GM18505 (cell line): ENCODE measurements around the gene ACAN.

Experiments
- ATAC-seq: cut with Tn5 transposase; IDR thresholded peaks from one replicate; pipeline ENCODE4 v1.9.1; 2021; ENCODE audit not compliant: unreplicated experiment
- POLR2A ChIP-seq: IDR thresholded peaks from 4 replicates; pipeline ENCODE4 v1.6.1; 2011; ENCODE audit warnings: borderline replicate concordance; ENCODE audit not compliant: insufficient read depth, insufficient read length; ENCODE audit errors: extremely low read depth

Gene ACAN

DNA sequence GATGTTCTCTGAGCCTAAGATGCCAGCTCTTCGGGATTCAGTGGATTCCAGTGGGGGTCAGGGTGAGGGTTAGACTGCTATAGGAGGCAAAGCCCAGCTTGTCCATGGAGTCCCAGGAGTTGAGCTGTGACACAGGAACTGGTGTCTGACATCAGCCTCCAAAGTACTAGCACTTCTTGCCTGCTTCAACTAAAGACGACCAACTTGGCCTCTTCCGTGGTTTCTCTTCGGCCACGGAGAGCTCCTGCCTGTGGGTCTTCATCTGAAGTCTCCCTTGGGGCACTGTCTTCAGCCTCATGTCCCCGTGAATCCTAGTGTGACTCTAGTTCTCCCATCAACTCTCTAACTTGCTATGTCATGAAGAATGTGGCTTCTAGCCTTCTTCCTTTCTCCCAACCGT lies 12.8 kb upstream of the ACAN start:
- TF ChIP-seq POLR2A: no peak
- ATAC-seq: no peak

DNA sequence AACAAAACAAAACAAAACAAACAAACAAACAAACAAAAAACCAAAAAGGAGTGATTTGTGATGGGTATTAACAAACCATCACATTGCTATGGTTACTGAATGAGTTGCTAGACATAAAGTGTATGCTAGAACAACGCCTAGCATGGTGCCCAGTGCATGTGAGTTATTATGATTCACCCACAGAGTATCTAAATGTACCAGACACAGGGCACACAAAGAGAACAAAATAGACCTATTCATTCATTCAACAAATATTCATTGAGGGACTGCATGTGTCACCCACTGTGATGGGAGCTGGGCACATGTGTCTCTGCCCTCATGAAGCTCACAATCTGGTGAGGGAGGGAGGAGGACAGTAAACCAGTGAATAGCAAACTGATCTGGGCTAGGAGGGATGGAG lies 11.6 kb upstream of the ACAN start:
- no peak for TF ChIP-seq POLR2A
- ATAC-seq: no peak

DNA sequence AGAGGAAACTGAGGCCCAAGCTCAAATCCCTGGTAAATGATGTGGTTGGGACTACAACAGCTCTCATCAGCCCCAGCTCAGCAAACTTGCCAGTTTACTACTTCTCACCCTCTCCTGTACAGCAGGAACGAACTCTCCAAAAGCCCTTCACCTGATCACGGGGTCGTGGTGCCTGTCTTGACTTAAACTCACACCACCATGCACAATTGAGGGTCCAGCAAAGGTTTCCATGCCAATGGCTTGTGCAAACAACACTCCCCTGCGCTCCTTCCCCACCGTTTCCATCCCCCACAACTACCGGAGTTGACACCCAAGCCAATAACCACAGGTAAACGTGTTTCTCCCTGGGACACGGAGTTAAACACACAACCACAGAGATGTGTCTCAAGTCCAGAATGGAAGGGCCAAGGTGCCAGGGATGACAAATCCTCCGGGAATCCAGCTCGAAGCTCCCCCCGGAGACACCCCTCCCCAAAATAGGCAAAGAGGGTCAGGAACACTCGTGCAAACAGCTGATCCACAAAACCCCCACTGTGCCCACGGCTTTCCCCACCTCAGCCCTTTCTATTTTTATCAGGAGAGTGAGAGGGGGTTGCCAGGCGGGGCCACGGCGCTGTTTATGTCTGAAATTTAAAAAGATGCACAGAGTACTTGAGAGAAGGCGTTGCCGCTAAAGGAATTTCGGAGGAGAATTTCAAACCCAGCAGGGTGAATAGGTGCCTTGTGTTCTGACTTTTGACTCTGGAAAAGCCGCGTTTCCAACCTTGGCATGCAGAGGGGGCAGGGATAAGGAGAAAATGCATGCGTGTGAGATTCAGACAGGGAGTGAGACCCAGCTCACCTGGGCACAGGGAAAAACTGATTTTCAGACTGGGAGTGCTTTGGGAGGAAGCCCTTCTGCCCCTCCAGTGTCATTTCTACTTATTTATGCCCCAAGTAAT lies 10.6 kb upstream of the ACAN start:
- no peak for TF ChIP-seq POLR2A
- no peak for ATAC-seq

DNA sequence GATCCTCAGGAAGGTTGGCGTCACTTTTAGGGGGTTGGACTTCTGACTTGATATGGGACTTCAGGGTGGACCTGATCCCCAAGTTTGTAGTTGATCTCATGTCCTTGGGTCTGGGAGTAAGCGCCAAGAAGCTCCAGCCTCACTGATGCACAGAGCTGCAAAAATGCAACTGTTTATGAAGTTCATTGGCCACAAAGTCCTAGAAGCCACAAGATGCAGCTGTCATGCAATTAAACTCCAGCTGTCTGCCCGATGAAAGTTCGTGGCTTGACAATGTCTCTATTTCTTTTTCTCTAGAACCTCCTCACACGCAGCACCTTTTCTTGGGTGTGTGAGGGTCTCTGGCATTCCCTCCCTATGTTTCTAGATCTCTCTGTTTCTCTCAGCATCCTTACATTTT lies 9.2 kb upstream of the ACAN start:
- no peak for ATAC-seq
- no peak for TF ChIP-seq POLR2A

DNA sequence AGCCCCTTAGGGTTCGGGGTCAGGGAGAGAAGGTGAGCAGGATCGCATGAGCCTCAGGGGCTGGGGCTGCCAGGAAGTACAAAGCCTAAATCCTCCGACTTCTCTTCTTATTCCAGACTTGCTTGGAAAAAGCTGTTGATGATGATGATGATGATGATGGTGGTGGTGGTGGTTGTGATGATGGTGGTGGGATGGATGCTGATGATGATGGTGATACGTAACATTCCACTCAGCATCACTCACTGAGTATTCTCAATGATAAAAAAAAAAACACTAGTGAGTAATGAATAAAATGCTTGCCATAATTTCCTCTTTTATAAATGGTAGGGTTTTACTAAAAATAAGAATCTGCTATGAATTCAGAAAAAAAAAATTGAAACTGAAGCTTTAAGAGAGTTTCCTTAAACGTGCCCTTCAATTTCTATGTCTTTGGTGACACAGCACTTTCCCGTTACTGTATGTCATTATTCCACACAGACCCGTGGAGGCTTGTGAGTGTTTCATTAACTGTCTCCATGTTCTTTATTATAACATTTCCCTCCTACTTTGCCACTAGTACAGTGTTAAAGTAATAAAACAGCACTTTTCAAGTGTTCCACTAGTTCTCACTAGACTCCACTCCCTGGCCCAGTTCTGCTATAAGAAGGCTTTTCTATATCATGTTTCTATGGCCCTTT lies 5.4 kb upstream of the ACAN start:
- ATAC-seq: no peak
- no peak for TF ChIP-seq POLR2A

DNA sequence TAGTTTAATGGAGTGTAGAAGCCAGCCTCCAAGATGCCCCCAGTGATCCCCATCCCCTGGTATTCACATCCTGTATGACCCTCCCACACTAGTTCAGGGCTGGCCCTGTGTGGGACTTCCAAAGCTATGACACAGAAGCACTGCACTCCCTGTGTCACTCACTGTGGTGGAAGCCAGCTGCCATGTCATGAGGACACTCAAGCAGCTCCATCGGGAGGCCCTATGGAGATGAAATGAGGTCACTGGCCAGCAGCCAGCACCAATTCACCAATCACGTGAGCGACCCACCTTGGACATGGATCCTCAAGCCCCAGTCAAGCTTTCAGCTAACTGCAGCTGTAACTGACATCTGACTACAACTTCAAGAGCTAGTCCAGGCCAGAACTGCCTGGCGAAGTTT lies 3.9 kb upstream of the ACAN start:
- TF ChIP-seq POLR2A: no peak

DNA sequence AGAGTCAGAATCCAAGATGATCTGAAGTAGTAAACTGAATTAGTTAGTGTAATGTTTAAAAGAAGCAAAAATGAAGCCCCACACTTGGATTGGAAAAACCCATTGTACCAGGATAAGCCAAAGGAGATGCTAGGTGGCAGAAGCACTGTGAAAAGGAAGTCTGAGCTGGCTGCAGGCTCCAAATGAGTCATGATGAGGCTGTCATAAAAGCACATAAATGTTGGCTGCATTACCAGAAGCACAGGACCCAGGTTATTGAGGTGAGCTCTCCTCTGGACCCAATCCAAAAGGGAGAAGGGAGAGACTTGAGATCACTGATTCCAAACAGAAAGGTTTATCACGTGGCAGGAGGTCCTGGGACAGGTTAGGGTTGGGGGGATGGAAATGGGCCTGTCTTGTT lies 3.2 kb upstream of the ACAN start:
- no peak for ATAC-seq
- no peak for TF ChIP-seq POLR2A

More for the DNA sequence above, 3.9 kb upstream of the ACAN start:
- ATAC-seq: no peak

DNA sequence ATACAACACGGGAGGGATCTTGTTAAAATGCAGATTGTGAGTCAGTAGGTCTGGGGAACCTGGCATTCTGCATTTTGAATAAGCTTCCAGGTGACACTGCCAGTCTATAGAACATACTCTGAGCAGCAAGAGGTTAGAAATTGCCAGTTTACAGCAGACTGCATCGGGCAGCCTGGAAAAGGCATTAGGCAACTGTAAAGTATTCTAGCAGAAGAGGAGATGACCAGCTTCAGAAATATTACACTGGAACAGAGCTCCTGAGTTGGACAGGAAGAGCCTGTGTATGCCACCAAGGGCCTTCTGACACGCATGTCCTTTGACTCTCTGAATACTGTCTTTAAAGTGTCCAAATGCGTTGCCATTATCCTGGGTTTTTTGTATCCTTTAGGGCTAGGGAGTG lies 2.5 kb upstream of the ACAN start:
- no peak for ATAC-seq
- no peak for TF ChIP-seq POLR2A

DNA sequence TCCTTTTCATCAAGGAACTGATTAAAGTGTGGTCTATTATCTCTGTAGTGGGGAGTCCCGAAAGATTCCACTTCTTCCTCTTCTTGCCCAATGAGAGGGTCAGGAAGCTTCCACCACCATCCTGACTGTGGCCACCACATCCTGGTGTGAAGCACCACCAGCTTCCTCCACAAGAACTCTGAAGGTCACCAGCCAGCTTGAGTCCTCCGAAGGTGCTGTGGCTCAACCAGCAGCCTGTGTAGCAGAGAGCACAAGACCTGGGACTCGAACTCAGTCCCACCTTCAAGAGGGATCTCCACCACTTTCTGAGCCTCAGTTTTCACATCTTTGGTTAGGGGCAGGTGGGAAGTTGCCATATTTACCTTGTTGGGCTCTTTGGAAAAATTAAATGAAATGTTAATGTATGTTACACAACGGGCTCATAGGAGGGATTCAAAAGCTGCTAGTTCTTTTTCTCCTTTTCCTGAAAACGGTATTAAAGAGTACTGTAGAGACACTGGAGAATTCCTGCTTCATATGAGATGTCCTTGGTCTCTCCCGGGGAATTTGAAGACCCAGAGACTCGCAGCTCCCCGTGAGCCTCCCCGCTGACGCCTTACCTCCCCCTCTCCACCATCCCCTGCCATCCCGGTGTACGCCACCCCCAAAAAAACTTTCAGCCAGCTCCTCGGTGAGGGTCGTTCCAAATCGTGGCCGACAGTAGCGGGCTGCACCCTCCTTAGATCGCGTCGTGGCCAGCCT lies 816 bp upstream of the ACAN start:
- no peak for ATAC-seq
- no peak for TF ChIP-seq POLR2A

DNA sequence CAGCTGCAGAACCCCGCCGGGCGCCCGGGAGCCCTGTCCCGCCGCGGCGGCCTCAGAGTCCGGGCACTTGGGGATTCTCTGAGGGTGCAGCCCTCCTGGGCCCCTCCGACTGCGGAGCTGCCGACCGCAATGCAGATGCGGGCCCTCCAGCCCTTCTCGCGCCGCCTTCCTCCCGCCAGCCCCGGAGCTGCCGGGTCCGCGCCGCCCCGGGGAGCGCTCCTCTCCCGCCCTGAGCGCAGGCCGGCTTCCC lies 320 bp upstream of the ACAN start:
- no peak for TF ChIP-seq POLR2A
- no peak for ATAC-seq

DNA sequence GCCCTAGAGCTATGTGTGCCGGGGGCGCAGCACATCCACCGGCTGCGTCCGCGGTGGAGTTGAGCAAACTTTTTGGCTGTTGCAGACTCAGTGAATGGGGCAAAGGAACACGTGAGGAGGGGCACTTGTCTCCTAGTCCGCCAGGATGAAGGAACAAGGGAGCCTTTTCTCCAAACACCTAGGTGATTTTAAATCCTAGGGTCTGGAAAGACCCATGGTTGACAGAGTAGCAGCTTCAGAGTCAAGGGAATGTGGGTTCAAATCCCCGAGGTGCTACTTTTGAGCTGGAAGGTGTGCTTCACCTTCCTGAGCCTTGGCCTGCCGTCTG lies 648 bp downstream of the ACAN start:
- ATAC-seq: no peak
- no peak for TF ChIP-seq POLR2A

DNA sequence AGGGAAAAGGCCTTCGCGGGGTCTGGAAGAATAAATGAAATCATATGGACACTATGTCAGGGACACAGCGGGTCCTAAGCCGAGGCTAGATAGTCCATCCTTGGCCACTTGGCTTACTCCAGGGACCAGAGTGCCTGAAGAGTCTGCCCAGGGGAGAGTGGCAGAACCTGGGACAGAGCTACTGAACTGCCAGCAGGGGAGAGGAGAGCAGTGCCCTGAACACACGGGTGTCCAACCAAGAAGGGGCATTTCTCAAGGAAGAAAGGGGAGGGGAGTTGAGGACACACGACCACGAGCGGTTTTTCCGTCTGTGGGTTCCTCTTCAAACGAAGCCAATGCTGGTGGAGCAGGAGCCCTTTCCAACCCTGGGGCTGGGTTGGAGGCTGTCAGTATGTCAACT lies 1.0 kb downstream of the ACAN start:
- no peak for TF ChIP-seq POLR2A
- ATAC-seq: no peak

DNA sequence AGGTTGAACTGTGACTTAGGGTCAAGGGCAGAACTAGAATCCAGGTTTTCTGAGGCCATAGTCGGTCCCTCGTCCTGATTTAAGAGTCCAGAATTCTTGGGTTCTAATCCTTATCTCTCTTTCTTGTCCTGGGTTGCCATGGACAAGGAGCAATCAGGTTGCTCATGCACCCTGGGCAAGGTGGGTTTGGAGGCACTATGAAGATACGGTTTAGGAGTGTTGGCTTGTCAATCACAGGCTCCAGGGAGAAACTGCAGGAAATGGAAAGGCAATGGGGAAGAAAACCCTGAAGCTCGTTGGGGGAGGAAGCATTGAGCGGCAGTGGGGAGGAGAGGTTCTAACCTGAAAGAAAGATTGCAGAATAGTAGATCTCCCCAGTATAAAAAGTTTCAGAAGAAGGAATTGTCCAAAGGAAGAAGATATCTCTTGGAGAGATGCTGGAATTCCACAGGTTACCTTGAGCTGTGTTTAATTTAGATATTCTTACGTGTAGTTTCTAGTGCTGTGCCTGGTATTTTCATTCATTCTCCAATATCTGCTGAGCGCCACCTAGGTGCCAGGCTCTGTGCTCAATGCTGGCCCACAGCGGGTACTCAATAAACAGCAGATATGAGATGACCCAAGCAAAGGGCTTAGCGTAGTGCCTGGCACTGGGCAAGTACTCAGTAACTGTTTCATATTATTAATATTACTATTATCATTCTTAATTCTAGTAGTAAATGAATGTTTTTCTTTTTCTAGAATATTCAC lies 2.0 kb downstream of the ACAN start:
- no peak for ATAC-seq
- TF ChIP-seq POLR2A: no peak
